GM19455 (cell line): ENCODE results near the gene ZBED5.
"Not testable (repeated sequence)": the region's sequence is repeated elsewhere in the genome, so short reads cannot be mapped to it uniquely, and the experiment has no call there.

Experiments used
- ATAC-seq: cut with Tn5 transposase; IDR thresholded peaks from one replicate; pipeline ENCODE4 v1.9.1; 2021; ENCODE audit not compliant: unreplicated experiment

The ZBED5 gene

DNA sequence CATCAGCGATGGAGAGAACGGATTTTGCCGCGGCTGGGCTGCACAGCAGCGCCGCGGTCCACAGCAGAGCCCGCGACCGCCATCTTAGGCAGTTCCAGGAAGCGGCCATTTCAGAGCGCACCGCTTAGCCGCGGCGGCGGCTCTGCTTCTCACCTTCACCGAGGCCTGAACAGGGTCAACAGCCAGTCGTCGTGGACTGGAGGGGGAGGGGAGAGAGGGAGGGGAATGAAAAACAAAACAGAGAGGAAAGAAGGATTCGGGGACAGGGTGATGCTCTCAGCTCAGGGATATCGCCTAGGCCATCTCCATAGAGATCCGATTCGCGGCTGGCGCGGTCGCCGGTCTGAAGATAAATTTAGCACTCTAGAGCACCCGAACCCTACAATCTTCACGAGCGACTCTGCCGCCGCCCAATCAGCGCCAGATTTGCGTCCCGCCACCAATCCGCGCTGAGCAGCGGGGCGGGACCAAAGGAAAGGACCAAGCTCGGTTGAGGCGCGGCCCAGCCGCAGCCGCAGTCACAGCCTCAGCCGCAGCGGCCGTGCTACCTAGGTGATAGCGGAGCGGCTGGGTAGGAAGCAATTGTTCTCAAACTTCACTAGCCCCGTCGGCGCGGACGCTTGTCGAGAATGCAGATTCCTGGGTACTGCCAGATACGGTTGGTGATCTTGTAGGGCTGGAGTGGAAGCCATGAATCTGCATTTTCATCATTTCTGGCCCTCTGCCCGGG lies at the start of gene ZBED5:
ZBED5 (minus strand) TSS at position 345 of the 730 bp plus-strand sequence. CDS start 3,108 bp downstream, outside the sequence.
- ATAC-seq, result peak; percentile 91

DNA sequence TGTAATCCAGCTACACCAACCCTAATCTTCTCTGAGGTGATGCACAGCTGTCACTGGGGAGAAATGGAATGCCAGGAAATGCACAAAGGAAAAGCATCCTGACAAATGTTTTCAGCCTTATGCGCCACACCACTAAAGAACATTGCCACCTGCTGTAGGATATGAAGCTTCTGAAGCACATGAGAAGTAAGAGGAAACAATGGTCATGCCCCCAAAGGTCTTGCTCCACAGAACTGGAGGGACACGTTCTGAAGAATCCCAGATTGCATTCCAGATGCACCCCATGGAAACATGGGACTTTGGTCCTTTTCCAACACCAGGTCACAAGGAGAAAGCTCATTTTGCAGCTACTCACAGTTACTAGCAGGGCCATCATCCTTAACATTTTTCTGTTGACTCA lies 48.7 kb upstream of the ZBED5 start:
- ATAC-seq, result no peak

DNA sequence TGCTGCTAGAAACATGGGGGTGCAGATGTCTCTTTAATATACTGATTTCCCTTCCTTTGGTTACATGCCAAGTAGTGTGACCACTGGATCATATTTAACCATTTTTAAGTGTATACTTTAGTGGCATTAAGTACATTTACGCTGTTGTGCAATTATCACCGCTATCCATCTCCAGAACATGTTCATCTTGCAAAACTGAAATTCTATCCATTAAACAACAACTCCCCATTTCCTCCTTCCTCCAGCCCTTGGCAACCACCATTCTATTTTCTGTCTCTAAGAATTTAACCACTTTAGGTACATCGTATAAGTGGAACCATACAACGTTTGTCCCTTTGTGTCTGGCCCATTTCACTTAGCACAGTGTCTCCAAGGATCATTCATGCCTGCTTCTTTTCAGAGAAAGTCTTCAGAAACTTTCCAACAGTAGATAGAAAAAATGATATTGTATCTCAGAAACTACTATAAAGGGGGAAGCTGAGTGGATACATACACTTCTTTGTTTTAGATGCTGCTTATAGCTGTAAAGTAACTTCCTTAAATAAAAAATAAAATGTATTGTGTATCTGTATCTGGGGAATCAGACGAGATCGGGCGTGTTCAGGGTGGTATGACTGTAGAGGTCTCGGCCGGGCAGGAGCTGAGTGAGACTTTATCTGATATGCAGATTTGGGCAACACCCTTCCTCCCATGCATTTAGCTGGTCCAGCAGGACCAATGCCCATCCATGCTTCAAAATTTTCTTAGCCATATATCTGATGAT lies 44.6 kb upstream of the ZBED5 start:
- no peak for ATAC-seq

DNA sequence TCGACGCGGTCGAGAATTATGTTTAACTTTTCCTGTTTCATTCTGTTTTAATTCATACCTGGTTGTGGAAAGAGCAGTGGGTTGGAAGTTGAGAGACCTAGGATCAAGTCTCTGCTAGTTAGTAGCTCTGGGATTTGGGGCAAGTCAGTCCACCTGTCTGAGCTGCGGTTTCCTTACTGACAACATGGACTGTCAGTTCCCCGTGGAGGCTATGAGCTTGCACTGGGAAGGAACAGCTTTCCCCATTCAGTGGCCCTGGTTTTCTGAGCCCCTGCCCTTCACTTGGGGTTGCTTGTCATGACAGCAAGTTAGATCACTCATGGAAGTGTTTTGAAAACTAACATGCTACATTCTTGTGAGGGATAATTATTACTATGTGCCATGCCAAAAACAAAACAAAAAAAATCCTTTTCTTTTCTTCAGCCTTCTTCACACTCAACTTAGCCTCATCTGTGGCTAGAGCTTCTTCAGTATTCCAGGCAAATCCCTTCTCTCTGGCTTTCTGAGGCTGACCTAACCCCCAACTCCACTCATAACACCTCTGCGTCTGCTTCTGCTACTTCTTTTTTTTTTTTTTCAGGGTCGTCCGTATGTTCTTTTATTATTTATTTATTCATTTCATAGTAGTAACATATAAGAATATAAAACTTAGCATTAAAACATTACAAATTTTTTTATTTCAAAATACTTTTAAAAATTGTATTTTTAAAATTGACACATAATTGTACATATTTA lies 43.0 kb upstream of the ZBED5 start:
- ATAC-seq, result no peak

DNA sequence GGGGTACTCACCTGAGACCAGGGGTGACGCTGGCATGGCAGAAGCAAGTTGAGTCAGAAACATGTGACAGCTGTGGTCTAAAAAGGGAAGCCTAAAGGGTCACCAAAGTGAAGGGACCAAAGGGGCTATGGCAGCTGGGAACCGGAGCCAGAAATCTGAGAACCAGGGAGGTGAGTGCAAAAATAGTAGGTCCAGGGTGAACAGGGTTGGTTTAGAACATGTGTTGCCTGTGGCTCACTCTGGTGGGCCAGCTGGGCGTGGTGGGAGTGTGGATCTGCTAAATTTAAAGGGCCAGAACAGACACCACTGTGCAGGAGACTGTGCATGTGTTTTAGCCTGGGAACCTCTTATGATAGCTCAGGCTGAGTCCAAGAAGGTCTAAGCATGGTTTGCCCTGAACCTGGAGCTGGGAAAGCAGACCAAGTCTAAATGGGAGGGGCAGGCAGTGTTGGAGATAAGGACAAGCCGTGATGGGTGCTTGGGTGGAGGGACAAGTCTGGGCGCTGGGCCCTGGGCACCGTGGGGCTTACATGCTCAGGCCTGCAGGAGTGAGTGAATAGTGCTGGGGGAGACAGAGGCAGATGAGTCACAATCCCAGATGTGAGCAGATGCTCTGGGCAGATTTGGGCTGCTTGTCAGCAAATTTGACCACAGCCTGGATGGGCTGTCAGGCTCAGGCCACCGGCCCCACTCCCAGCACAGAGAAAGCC lies 41.4 kb upstream of the ZBED5 start:
- ATAC-seq, result no peak

DNA sequence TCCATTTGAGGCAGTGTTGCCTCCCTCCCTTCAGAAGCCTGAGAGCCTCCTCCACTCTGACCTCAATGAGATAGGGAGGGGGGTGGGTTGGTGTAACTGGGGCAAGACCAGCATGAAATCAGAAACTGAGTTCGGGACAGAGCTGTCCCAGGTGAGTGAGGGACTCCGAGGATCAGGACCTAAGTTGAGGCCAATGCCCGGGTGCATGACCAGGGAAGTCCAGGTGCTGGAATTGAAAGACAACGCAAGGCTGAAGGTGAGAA lies 40.8 kb upstream of the ZBED5 start:
- ATAC-seq, result no peak

DNA sequence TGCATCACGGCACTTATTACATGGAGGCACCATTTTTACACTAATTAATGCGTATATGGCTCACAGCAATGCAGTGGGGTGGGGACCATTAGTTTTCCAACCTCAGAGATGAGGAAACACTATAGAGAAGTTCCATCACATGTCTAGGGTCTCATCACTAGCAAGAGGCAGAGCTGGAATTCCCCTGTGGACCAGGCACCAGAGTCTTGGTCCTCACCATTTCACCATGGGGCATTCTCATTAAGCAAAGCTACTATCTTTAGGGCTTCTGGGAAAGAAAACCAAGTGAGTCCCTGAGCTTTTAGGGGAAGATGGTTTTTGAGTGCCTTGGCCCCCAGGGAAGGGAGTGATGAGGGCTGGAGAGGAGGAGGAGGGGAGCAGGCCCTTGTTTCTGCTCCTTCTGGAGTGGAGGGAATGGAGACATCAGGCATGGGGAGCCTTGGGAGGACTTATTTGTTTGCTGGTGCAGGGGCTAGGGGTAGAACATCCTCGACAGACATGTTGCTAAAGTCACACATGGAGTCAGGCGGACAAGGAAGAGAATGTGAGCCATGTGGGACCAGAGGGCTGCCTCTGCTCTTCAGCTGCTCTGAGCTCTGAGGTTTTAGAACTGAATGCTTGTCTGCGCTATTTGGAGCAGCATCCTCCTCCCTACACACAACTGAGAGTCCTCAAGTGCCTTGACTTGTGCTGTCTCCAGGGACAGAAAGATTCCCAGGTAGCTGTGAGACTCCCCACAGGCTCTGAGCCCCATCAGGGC lies 40.3 kb upstream of the ZBED5 start:
- ATAC-seq, result no peak

DNA sequence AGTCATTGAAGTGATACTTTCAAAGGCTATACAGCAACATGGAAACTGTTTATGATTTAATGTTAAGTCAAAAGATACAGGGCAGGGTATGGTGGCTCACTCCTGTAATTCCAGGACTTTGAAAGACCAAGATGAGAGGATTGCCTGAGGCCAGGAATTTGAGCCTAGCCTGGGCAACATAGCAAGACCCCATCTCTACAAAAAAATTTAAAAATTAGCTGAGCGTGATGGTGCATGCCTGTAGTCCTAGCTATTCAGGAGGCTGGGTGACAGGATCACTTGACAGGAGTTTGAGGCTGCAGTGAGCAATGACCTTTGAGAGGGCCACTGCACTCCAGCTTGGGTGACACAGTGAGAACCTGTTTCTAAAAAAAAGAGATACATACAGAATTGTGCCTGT lies 39.3 kb upstream of the ZBED5 start:
- ATAC-seq, result no peak

DNA sequence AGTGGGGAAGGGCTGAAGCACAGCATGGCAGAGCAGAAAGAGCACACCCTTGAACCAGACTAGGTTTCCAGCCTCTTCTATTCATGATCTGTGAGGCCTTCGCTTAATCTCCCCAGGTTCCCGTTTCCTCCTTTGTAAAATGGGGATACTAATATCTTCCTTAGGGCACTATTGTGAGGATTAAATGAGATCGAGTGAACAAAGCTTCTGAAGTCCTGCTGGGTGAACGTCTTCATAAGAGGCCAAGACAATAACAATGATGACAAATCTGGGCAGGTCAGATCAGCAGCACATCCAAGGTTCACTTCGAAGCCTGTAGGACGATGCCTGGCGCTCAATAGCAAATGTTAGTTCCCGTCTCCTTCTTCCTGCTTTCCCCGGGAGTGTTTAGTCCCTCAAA lies 38.6 kb upstream of the ZBED5 start:
- ATAC-seq, result no peak

DNA sequence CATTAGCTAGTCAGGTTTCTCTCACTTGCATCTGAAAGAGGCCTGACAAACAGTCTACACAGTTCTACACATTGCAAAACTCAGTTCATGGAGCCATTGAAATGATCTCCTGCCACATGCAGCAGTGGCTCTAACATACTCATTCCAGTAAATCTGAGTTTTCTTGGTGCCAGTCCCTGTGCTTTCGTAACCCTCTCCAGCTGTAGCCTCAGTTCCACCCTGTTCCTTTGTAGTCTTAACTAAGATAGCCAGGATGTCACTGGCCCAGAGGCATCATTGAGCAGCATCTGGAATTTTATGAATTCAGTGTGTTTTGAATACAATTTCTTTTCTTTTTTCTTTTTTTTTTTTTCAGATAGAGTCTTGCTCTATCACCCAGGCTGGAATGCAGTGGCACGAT lies 37.4 kb upstream of the ZBED5 start:
- no peak for ATAC-seq

DNA sequence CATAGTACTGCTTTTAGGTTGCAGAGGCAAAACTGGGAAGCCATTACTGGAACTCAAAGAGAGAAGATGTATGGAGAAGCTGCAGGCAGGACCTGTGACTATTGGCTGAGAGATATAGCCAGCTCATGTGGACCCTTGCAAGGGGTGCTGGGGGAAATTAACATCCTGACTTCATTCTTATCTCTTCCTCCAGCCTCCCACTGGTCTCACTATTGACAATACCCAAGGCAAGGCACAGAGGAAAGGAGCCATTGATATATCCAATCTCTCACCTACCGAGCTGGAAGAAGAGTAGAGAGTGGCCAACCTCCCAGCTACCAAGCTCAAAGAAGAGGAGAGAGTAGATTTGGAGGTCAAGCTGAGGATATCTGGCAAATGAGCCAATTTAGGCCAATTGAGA lies 36.8 kb upstream of the ZBED5 start:
- ATAC-seq, result no peak

DNA sequence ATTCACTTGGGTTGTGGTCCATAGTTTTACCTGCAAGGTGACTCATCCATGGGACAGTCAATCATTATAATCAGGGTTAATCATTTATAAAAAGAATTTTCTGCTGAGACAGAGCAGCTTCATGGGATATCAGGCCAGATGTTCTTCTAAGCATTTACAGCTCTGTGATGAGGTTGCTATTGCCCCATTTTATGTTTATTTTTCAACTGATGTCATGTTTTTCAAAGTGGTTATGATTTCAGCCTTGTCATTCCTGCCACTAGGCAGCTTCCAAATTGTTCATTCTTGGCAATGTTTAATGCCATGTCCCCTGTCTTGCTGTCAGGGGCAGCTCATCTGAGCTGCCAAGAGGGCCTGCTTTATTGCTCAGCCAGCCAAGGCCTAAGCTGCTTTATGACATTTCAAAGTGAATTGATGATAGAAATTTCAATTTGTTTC lies 35.9 kb upstream of the ZBED5 start:
- ATAC-seq, result no peak

DNA sequence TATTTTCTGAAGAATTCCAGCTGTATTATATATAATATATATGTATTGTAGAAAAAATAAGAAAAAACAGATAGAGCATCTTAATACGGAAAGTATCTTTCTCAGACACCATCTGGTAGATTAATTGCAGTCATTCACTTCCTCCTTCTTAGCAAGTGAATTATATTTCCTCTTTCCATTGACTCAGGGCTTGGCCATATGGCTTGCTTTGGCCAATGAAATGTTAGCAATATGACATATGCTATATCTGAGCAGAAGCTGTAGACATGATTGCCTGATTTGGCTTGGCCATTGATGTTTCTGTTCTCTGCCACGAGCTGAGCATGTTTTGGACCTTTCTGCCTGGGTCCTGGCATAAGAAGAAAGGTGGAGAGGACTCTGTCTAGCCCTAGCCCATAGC lies 34.4 kb upstream of the ZBED5 start:
- no peak for ATAC-seq

DNA sequence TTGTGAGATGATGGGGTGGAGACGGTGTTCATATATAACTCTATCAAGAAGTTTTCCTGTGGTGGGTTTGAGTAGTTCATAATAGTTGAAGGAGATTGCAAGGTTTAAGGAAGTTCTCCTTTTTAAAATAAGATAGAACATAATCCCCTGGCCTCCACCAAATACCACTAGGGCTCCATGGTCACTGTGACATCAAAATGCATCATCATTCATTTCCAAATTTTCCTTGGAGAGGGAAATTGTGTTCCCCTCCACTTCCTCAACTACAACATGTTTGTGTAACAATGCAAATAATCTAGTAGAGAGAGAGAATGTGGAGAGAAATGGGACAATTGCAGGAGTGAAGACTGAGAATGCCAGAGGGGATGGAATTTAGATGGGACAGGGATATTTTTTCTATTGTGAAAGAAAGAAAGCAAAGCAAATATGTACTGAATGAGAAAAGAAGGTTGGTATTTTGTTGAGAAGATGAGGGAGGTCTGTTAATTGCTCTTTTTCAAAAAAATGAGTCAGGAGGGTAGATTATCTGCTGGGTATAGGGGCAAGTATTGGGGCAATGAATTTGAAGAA lies 33.4 kb upstream of the ZBED5 start:
- no peak for ATAC-seq

DNA sequence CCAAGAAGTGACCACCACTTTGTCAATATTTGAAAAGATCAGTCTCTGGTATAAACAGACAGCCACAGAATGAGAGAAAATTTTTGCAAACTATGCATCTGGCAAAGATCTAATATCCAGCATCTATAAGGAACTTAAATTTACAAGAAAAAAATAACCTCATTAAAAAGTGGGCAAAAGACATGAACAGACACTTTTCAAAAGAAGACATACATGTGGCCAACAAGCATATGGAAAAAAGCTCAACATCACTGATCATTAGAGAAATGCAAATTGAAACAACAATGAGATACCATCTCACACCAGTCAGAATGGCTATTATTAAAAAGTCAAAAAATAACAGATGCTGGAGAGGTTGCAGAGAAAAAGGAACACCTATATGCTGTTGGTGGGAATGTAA lies 32.2 kb upstream of the ZBED5 start:
- ATAC-seq, result not testable (repeated sequence)

DNA sequence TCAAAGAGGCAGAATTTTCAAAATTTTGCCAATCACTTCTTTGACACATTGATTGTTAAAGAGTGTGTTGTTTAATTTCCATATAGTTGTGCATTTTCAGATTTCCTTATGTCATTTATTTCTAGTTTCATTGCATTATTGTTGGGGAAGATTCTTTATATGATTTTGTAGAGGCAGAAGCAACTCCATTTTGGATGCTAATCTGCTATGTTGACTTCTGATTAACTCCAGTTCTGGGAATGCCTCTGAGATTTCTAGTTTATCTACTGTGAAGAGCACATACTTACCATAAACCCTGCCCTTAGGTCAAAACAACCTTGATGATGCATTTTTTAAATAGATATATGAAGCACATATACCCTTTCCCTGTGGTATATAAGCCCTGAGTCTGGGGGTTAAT lies 29.5 kb upstream of the ZBED5 start:
- no peak for ATAC-seq

DNA sequence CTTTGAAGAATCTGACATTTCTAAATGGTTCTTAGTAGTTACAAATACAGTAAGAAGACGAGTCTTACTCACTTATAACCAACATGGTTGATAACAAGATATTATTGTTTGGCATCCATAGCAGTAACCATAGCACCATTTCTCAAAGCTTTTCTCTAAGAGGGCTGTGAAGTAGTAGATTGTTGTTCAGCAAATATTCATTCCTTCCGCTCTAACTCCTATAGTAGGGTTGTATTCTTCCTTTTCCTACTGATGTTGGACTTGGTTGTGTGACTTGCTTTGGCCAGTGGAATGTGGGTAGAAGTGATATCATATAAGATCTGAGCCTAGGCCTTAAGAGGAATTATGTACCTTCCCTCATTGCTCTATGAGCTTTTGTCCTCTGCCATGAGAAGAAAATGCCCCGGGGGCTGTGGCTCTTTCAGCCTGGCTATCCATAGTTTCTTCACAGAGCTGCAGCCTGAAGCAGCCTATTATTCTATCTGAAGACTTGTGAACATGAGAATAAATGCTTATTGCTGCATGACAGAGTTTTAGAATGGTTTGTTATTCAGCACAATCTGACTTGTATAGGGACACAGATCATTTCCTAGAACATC lies 28.9 kb upstream of the ZBED5 start:
- ATAC-seq, result no peak

DNA sequence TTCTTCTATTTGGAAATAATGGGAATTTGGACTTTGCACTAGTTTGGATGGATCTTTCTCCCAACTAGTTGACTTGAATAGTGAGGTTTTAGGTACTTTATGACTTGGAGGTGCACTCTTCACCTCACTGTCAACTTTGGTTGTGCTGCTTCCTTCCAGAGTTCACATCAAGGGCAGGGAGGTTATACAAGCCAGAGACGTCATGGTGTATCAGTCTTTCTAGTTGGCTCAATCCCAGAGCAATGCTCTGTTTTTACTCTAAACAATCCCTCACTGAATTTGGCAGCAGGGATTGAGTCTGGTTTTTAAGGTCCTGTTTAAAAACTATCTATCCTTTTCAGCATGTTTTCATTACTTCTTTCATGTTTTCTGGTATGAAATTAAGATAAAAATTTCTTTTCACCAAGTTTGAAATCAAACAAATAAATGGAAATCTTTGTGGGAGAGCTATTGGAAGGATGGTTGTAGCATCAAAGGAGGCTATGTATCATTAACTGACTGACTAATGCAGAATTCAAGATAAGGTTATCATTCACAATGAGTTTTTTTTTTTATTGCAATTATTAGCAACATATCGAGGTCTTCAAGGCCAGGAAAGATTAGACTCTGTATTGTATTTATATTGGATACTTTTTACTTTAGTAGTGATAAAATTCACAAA lies 28.0 kb upstream of the ZBED5 start:
- no peak for ATAC-seq

DNA sequence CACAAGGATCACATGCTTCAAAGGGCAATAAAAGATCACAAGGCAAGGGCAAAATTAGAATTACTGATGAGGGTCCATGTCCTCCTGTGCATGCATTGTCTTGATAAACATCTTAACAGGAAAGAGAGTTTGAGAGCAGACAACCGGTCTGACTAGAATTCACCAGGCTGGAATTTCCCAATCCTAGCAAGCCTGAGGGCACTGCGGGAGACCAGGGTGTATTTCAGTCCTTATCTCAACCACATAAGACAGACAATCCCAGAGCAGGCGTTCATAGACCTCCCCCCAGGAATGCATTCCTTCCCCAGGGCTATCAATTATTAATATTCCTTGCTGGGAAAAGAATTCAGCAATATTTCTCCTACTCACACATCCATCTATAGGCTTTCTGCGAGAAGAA lies 26.4 kb upstream of the ZBED5 start:
- ATAC-seq, result not testable (repeated sequence)

DNA sequence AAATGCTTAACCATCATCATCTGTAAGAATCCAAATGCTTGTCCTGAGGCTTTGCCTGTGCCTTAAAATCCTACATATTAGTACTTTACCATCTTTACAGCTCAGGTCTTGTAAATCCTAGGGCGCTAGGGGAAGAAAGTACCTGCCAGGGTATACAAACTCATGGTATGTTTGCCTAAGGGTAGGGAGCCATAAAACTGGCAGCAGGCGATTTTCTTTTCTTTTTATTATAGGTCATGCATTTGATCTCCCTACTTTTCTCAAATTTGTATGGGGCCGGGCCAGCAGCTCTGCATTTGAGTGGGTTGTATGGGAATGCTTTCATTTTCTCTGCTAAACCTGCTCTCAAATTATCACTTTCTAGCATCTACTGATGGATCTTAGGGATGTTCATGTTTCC lies 24.0 kb upstream of the ZBED5 start:
- ATAC-seq, result no peak
